HL-60 (cell line): ENCODE data around the gene EML5.

Source experiments
- DNase-seq, 2 experiments: peaks; one replicate each; pipeline ENCODE4 v3.0.0-alpha.2; 2010 to 2020; ENCODE audit warnings: low read depth in 1 of 2, low spot score in 1 of 2
- H3K27ac ChIP-seq: fragments of 250-450 bp; sonication (Bioruptor Pico); replicated peaks from 2 replicates; pipeline ENCODE4 v1.5.1; 2020; ENCODE audit warnings: mild to moderate bottlenecking, moderate library complexity
- H3K27me3 ChIP-seq: fragments of 250-450 bp; sonication (Bioruptor Pico); 2 replicates; pipeline ENCODE4 v1.5.1; 2021; ENCODE audit warnings: mild to moderate bottlenecking, moderate library complexity; ENCODE audit not compliant: insufficient read depth, poor library complexity, severe bottlenecking
- H3K4me3 ChIP-seq: replicated peaks from 2 replicates; pipeline ENCODE4 v1.5.1; 2011; ENCODE audit warnings: mild to moderate bottlenecking, control low read depth, low read length; ENCODE audit not compliant: insufficient read depth
- GABPA ChIP-seq: IDR thresholded peaks from 2 replicates; pipeline ENCODE4 v1.6.1; 2012; ENCODE audit warnings: low read depth
- POLR2AphosphoS5 ChIP-seq: IDR thresholded peaks from 2 replicates; pipeline ENCODE4 v1.6.1; 2012; ENCODE audit warnings: low read depth
- REST ChIP-seq: IDR thresholded peaks from 2 replicates; pipeline ENCODE4 v1.6.1; 2012; ENCODE audit warnings: low read depth; ENCODE audit not compliant: insufficient replicate concordance
- SPI1 ChIP-seq: IDR thresholded peaks from 2 replicates; pipeline ENCODE4 v1.6.1; 2012; ENCODE audit warnings: low read depth, mild to moderate bottlenecking, borderline replicate concordance
- TF ChIP-seq, protein P1 (sequence below): IDR thresholded peaks from one replicate; pipeline ENCODE4 v1.5.1; 2011; ENCODE audit warnings: low read length, control low read depth, inconsistent platforms; ENCODE audit not compliant: insufficient read depth

The EML5 gene

GRCh38 chr14:88775532-88775931 is 17.2 kb downstream of the EML5 start:
- Histone ChIP-seq H3K4me3 (no peak overlapping the region), H3K27ac (no peak overlapping the region), H3K27me3 (no peaks in the 10 kb centered on the region)
- no peak for DNase-seq
- TF ChIP-seq REST, result no peak
- no peak for TF ChIP-seq SPI1
- TF ChIP-seq GABPA, result no peak
- TF ChIP-seq, protein P1, sequence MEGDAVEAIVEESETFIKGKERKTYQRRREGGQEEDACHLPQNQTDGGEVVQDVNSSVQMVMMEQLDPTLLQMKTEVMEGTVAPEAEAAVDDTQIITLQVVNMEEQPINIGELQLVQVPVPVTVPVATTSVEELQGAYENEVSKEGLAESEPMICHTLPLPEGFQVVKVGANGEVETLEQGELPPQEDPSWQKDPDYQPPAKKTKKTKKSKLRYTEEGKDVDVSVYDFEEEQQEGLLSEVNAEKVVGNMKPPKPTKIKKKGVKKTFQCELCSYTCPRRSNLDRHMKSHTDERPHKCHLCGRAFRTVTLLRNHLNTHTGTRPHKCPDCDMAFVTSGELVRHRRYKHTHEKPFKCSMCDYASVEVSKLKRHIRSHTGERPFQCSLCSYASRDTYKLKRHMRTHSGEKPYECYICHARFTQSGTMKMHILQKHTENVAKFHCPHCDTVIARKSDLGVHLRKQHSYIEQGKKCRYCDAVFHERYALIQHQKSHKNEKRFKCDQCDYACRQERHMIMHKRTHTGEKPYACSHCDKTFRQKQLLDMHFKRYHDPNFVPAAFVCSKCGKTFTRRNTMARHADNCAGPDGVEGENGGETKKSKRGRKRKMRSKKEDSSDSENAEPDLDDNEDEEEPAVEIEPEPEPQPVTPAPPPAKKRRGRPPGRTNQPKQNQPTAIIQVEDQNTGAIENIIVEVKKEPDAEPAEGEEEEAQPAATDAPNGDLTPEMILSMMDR, result no peak
- no peak for TF ChIP-seq POLR2AphosphoS5

DNA sequence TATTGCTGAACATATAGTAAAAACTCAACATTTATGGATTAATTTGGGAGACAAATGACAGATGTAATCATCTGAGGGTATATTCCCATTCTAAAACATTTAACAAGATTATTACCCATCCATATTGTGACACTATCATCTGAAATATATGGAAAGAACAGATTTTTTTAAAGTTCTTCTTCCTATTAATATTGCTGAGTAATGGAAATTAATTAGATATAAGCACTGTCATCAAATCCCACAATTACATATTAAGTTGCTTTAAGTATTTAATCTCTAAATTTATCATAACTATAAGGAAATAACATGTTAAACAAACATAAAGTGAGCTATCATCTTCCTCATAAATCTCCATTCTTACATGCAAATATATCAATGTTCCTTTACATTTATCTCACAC is 22.0 kb downstream of the EML5 start:
- DNase-seq, result no peak
- no peaks in the 10 kb centered on the region for H3K27me3 ChIP-seq
- no peak overlapping the region for H3K4me3 ChIP-seq
- TF ChIP-seq GABPA (no peak), SPI1 (no peak), POLR2AphosphoS5 (no peak), REST (no peak)
- TF ChIP-seq, protein P1, result no peak
- no peak overlapping the region for H3K27ac ChIP-seq

DNA sequence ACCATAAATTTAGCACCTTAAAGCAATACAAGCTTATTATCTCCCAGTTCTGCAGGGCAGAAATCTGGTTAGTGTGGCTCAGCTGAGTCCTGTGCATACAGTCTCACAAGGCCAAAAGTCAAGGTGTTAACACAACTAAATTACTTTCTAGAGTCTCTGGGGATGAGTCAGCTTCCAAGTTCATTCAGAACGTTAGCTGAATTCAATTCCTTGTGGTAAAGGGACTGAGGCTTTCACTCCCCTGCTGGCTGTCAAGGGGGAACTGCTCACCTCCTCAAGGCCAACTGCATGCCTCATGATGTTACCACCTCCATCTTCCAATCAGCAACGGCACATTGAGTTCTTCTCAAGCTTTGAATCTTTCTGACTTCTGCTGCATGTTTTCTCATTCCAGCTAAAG is 27.6 kb downstream of the EML5 start:
- Histone ChIP-seq H3K27me3 (no peaks in the 10 kb centered on the region), H3K4me3 (no peak overlapping the region), H3K27ac (no peak overlapping the region)
- TF ChIP-seq, protein P1, result no peak
- TF ChIP-seq POLR2AphosphoS5 (no peak), REST (no peak), SPI1 (no peak)
- DNase-seq, result no peak
